ENCODE measurements around the gene DNAJC1.
"Not testable (repeated sequence)": the region's sequence is repeated elsewhere in the genome, so short reads cannot be mapped to it uniquely, and the experiment has no call there.

DNAJC1 gene

DNA sequence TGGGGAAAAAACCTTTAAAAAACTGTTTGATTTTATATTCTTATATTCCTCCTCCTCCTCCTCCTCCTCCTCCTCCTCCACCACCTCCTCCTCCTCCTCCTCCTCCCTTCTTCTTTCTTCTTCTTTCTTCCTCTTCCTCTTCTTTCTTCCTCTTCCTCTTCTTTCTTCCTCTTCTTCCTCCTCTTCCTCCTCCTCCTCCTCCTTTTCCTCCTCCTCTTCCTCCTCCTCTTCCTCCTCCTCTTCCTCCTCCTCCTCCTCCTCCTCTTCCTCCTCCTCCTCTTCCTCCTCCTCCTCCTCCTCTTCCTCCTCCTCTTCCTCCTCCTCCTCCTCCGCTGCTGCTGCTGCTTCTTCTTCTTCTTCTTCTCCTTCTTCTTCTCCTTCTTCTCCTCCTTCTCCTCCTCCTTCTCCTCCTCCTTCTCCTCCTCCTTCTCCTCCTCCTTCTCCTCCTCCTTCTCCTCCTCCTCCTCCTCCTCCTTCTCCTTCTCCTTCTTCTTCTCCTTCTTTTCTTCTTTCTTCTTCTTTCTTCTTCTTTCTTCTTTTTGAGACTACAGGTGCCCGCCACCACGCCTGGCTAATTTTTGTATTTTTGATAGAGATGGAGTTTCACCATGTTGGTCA is 286.0 kb downstream of the DNAJC1 start:
- H3K4me1 ChIP-seq (ENCODE audit: control insufficient read depth, insufficient read depth, low read length, poor library complexity, severe bottlenecking); H3K9me3 ChIP-seq (ENCODE audit: control insufficient read depth, low read length); DNase-seq; H3K27ac ChIP-seq (ENCODE audit: insufficient read depth, low read length, poor library complexity, severe bottlenecking); H3K4me3 ChIP-seq (ENCODE audit: insufficient read depth, low read depth, low read length, poor library complexity, severe bottlenecking); H3K27me3 ChIP-seq (replicated peaks; ENCODE audit: control insufficient read depth, insufficient read depth, low read length, poor library complexity, severe bottlenecking): not testable (repeated sequence)
- peaks cover 15% of the 10 kb centered on the region for H3K36me3 ChIP-seq (ENCODE audit: control insufficient read depth, insufficient read depth, low read length)

DNA sequence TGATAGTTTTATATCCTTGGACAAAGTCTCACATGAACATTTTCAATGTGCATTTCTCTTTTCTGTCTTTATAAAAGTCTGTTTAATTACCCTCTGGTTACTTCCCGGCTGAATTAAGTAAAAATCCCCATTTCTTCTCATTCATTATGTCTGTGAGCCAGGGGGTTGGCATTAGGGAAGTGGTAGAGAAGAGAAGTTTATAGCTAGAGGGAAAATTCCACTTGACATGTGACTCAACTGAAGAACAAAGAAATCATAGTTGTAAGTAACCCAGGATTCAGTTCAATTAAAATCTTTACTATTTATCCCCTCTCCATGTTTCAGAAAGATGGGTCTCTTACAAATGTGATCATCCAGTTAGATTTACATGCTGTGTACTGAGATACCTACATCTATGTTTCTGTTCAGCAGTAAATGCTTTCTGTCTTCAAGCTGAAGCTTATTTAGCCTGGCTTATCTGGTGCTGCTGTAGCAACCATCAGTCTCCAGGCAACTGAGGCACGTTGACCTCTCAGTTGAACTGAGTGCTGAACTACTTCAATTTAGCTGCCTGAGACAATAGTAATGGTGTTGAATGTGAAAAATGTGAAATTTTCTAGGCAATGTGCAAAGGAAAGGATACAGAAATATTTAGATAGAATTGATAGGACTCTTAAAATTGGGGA is 287.9 kb downstream of the DNAJC1 start:
- no peak for DNase-seq
- H3K36me3 ChIP-seq (ENCODE audit: control insufficient read depth, insufficient read depth, low read length) = peaks cover 17% of the 10 kb centered on the region
- H3K27ac ChIP-seq (ENCODE audit: insufficient read depth, low read length, poor library complexity, severe bottlenecking) = no peak overlapping the region
- H3K4me1 ChIP-seq (ENCODE audit: control insufficient read depth, insufficient read depth, low read length, poor library complexity, severe bottlenecking) = no peaks in the 10 kb centered on the region
- H3K4me3 ChIP-seq (ENCODE audit: insufficient read depth, low read depth, low read length, poor library complexity, severe bottlenecking) = no peak overlapping the region
- H3K9me3 ChIP-seq (ENCODE audit: control insufficient read depth, low read length) = no peaks in the 10 kb centered on the region
- no peaks in the 10 kb centered on the region for H3K27me3 ChIP-seq (replicated peaks; ENCODE audit: control insufficient read depth, insufficient read depth, low read length, poor library complexity, severe bottlenecking)

DNA sequence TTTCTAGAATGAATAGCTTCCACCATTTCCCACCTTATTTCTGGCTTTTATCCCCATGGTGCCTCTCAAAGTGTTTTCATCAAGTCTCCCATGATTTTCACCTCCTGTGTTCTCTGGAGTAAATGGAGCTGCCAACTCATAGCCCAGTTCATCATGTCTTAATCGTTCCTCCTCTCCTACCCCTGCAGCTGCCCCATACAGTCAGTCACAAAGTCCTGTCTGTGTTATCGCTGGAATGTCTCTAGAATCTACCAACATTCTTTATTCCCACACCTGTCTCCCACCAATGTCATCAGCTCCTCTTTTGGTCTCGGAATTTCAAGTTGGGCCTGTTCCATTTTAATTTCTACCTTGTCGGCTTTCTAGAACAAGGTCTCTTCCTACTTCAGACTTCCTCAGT is 290.6 kb downstream of the DNAJC1 start:
- no peaks in the 10 kb centered on the region for H3K27me3 ChIP-seq (replicated peaks; ENCODE audit: control insufficient read depth, insufficient read depth, low read length, poor library complexity, severe bottlenecking)
- H3K4me3 ChIP-seq (ENCODE audit: insufficient read depth, low read depth, low read length, poor library complexity, severe bottlenecking) = no peak overlapping the region
- peaks cover 24% of the 10 kb centered on the region for H3K36me3 ChIP-seq (ENCODE audit: control insufficient read depth, insufficient read depth, low read length)
- no peak overlapping the region for H3K27ac ChIP-seq (ENCODE audit: insufficient read depth, low read length, poor library complexity, severe bottlenecking)
- no peak for DNase-seq
- no peaks in the 10 kb centered on the region for H3K9me3 ChIP-seq (ENCODE audit: control insufficient read depth, low read length)
- no peaks in the 10 kb centered on the region for H3K4me1 ChIP-seq (ENCODE audit: control insufficient read depth, insufficient read depth, low read length, poor library complexity, severe bottlenecking)

DNA sequence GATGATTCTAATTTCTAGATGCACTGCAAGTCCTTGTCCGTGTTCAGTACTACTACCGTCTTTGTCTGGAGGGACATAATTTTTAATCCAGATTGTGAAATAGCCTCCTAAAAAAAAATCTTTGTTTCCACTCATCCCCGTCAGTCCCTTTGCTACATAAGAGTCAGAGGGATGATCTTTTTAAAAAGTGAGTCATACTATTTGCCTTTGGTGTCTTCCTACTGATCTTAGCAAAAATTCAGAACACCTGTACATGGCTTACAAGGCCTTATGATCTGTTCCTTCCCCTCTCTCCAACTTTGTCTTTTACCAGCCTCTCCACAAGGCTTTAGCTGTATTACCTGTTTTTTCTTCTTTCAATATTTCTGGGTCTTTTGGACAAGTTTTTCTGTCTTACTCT is 296.0 kb downstream of the DNAJC1 start:
- Histone ChIP-seq H3K4me3 (ENCODE audit: insufficient read depth, low read depth, low read length, poor library complexity, severe bottlenecking) (no peak overlapping the region), H3K4me1 (ENCODE audit: control insufficient read depth, insufficient read depth, low read length, poor library complexity, severe bottlenecking) (peaks cover 5% of the 10 kb centered on the region), H3K36me3 (ENCODE audit: control insufficient read depth, insufficient read depth, low read length) (peaks cover 9% of the 10 kb centered on the region), H3K9me3 (ENCODE audit: control insufficient read depth, low read length) (no peaks in the 10 kb centered on the region), H3K27ac (ENCODE audit: insufficient read depth, low read length, poor library complexity, severe bottlenecking) (no peak overlapping the region), H3K27me3 (replicated peaks; ENCODE audit: control insufficient read depth, insufficient read depth, low read length, poor library complexity, severe bottlenecking) (no peaks in the 10 kb centered on the region)
- no peak for DNase-seq
